ENCODE data around the gene R3HDML.
"Not testable (repeated sequence)": the region's sequence is repeated elsewhere in the genome, so short reads cannot be mapped to it uniquely, and the experiment has no call there.

R3HDML gene

GRCh38 chr20:44328428-44328827 lies 8.4 kb upstream of the R3HDML start:
- DNase-seq (ENCODE audit: low spot score), result no peak

DNA sequence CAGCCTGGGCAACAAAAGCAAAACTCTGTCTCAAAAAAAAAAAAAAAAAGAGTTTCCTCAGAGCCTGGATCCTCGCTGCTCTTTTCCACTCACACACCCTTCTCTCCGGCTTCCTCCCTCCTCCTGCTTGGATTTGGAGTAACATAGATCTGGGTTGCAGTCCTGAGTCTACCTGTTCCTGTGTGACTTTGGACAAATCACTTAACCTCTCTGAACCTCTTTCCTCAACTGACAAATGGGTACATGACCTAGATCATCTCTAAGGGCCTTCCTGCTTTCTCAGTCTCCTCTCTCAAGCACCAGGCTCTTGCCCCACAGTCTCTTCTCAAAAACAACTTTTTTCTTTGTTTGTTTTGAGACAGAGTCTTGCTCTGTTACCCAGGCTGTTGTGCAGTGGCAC lies 5.6 kb upstream of the R3HDML start:
- no peak for DNase-seq (ENCODE audit: low spot score)

GRCh38 chr20:44334306-44334705 lies 2.5 kb upstream of the R3HDML start:
- no peak for DNase-seq (ENCODE audit: low spot score)

DNA sequence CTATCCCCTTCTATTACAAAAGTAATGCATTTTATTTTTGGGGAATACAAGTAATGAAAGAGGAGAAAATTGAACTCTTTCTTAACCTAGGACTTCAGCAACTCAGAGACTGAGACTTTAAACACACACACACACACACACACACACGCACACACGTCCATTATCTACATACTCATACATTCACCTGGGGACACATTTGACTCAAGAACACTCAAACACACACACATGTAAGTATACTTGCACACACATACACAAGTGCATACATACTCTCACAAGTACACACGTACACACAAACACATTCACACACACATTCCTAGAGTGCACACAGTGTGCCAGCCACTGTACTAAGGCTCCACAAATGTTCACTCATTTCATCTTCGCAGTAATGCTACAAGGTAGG lies 2.1 kb upstream of the R3HDML start:
- no peak for DNase-seq (ENCODE audit: low spot score)

DNA sequence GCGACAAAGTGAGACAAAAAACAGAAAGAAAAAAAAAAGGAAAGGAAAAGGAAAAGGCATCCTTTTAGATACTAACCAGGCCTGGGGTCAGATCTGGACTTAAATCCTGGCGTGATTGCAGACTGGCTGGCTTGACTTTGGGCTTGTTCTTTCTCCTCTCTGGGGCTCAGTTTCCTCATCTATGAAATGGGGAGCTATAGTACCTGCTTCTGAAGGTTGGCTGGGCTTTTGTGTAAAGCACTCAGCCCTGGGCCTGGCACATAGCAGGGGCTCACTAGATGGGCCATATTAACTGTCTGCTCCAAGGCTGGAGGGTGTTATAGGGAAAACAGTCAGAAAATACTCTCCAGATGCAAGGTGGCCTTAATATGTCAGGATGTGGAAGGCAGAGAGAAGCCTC lies 1.2 kb upstream of the R3HDML start:
- DNase-seq (ENCODE audit: low spot score), result no peak

GRCh38 chr20:44336086-44336485 lies 757 bp upstream of the R3HDML start:
- peak; percentile 78 for DNase-seq (ENCODE audit: low spot score)

GRCh38 chr20:44342248-44342647 lies 5.4 kb downstream of the R3HDML start:
- no peak for DNase-seq (ENCODE audit: low spot score)

DNA sequence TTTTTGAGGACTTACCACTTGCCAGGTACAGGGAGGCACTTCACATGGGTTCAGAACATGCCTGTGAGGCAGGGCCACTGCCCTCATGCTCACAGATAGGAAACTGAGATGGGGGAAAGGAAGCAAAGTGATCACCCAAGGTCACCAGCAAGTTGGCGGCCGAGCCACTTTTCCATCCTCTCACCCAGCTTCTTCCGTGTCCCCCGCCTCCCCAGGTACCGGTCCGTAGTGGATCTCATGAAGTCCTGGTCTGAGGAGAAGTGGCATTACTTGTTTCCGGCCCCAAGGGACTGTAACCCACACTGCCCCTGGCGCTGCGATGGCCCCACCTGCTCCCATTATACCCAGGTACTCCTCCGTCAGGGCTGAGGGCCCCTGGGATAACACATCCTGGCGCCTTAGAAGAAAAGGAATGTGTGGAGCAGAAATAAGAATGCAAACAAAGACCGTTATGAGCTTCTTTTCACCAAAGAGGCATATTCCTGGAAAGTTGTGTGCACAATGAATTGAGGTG lies 6.4 kb downstream of the R3HDML start:
- no peak for DNase-seq (ENCODE audit: low spot score)

DNA sequence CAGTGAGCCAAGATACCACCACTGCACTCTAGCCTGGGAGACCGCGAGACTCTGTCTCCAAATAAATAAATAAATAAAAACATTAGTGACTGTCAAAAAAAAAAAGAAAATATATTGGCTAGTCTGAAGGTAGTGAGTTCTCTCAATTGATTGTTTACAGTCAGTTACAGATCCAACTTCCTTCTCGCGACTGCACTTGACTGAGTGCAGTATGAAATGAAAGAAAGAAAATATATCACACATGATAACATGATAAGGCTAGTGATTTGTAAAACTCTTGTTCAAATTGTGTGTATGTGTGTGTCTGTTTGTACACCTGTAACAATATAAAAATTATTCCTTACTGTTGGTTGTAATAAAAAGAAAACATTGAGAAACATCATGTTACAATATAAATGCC lies 7.9 kb downstream of the R3HDML start:
- DNase-seq (ENCODE audit: low spot score), result no peak

GRCh38 chr20:44345147-44345546 lies 8.3 kb downstream of the R3HDML start:
- DNase-seq (ENCODE audit: low spot score), result no peak

- not testable (repeated sequence) for DNase-seq (ENCODE audit: low spot score)
Measured at GRCh38 chr20:44345941-44346340, 9.1 kb downstream of the R3HDML start.

- no peak for DNase-seq (ENCODE audit: low spot score)
Measured at GRCh38 chr20:44348168-44348659, 11.4 kb downstream of the R3HDML start.

GRCh38 chr20:44349349-44349748 lies 12.5 kb downstream of the R3HDML start:
- DNase-seq (ENCODE audit: low spot score), result no peak

GRCh38 chr20:44350567-44350966 lies 13.7 kb downstream of the R3HDML start:
- DNase-seq (ENCODE audit: low spot score), result no peak

DNA sequence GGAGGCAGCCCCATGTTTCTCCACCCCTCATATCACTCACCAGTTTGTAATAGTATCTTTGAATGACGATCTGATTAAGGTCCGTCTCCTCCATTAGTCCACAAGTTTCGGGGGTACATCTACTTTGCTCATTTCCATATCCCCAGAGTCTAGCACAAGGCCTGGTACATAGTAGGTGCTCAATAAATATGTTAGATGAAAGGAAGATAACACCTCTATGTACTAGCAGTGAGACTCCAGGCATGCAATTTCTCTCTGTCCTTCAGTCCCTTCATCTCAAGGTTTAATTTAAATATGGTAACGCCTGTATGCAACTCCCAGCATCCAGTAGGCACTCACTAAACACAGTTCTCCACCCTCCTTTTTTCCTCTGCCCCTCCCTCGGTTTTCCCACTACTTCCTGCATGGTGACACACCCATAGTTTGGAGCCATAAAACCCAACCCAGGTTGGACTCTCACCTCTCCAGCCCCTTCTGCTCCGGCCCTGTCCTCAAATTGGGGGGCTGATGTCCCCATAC lies 18.2 kb downstream of the R3HDML start:
- no peak for DNase-seq (ENCODE audit: low spot score)

GRCh38 chr20:44355498-44356352 lies 18.9 kb downstream of the R3HDML start, which contains the start of gene HNF4A:
TSS of gene HNF4A (plus strand) at chr20:44355699. CDS start at chr20:44355805, 106 bp downstream.
- DNase-seq (ENCODE audit: low spot score), result no peak

- DNase-seq (ENCODE audit: low spot score), result no peak
Measured at GRCh38 chr20:44356353-44356723, 19.5 kb downstream of the R3HDML start.

DNA sequence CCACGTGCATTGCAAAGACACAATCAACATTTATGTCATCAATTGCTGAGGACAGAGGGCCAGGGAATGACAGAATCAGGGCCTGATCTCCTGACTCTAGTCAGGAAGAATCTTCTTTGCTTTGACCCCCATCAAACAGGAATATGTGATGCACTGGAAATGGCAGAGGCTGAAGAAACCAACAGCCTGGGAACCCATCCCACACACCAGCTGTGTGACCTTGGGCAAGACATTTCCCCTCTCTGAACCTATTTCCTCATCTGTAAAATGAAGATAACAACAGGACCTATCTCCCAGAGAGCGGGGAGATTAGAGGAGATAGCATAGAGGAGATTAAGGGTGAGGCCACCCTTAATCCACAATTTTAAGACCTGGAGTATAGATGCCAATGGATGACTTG lies 20.2 kb downstream of the R3HDML start:
- DNase-seq (ENCODE audit: low spot score), result no peak

DNA sequence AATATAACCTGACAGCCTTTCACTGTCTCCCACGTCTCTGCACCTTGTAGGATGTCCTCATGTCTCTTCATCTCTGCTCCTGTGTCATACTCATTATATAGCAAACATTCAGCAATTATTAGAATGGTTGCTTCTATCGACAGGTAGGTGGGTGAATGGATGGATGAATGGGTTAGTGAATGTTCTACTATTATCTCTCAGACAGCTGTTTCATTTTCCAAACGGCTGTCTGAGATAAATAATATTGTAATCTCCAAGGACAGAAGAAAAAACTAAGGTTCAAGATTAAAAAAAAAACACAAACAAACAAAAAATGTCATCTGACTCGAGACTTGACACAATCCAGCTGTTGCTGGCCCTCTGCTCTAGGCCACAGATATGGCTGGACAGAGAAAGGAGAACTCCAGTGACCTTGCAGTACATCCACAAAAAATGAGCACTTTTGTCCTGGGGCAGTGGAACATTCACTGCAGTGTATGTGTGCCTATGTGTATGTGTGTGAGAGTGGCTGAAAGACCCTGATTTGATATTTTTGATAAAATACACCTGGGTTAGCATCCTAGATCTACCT lies 20.8 kb downstream of the R3HDML start:
- no peak for DNase-seq (ENCODE audit: low spot score)

GRCh38 chr20:44358776-44359175 lies 21.9 kb downstream of the R3HDML start:
- DNase-seq (ENCODE audit: low spot score), result no peak

GRCh38 chr20:44360221-44360620 lies 23.4 kb downstream of the R3HDML start:
- DNase-seq (ENCODE audit: low spot score), result no peak

GRCh38 chr20:44361021-44361420 lies 24.2 kb downstream of the R3HDML start:
- DNase-seq (ENCODE audit: low spot score), result no peak

- no peak for DNase-seq (ENCODE audit: low spot score)
Measured at GRCh38 chr20:44362466-44362940, 25.7 kb downstream of the R3HDML start.
